Stimulated activated naive CD4-positive, alpha-beta T cell (primary cell): ENCODE results near the gene HRCT1.
"Not testable (repeated sequence)": the region's sequence is repeated elsewhere in the genome, so short reads cannot be mapped to it uniquely, and the experiment has no call there.

Experiments used
- DNase-seq, 6 experiments: peaks; one replicate each; lab custom pipeline; 2025; lab: John Stamatoyannopoulos, UW

The HRCT1 gene

GRCh38 chr9:35905912-35906679, at the start of gene HRCT1:
Gene HRCT1, plus strand, starts transcription at chr9:35906202. Its CDS starts 86 bp downstream, at chr9:35906288.
- DNase-seq = no peak

GRCh38 chr9:35856206-35856605, 49.8 kb upstream of the HRCT1 start:
- DNase-seq = no peak

GRCh38 chr9:35856882-35857281, 49.1 kb upstream of the HRCT1 start:
- no peak for DNase-seq

GRCh38 chr9:35858458-35858857, 47.5 kb upstream of the HRCT1 start:
- no peak for DNase-seq

- DNase-seq = no peak
Measured at GRCh38 chr9:35859310-35859989, 46.6 kb upstream of the HRCT1 start.

GRCh38 chr9:35859990-35860339, 46.0 kb upstream of the HRCT1 start:
- no peak for DNase-seq

GRCh38 chr9:35861161-35861897, 44.7 kb upstream of the HRCT1 start:
- DNase-seq = no peak

GRCh38 chr9:35862328-35862727, 43.7 kb upstream of the HRCT1 start:
- no peak for DNase-seq

- no peak for DNase-seq
Measured at GRCh38 chr9:35863583-35863982, 42.4 kb upstream of the HRCT1 start.

GRCh38 chr9:35864695-35865255, 41.2 kb upstream of the HRCT1 start:
- DNase-seq = no peak

GRCh38 chr9:35867538-35867937, 38.5 kb upstream of the HRCT1 start:
- no peak for DNase-seq

GRCh38 chr9:35868933-35869332, 37.1 kb upstream of the HRCT1 start:
- DNase-seq = no peak

- DNase-seq = no peak
Measured at GRCh38 chr9:35869621-35870216, 36.3 kb upstream of the HRCT1 start.

GRCh38 chr9:35870351-35870923, 35.6 kb upstream of the HRCT1 start, which contains the start of gene OR13J1:
Gene OR13J1, minus strand, starts transcription at chr9:35870401. Its CDS starts 0 bp downstream, at chr9:35870401.
- DNase-seq = no peak

- no peak for DNase-seq
Measured at GRCh38 chr9:35871545-35871944, 34.5 kb upstream of the HRCT1 start.

- DNase-seq = no peak
Measured at GRCh38 chr9:35872505-35872904, 33.5 kb upstream of the HRCT1 start.

GRCh38 chr9:35882263-35882848, 23.6 kb upstream of the HRCT1 start:
- DNase-seq = peak; percentile 31 to 82 (median 70)

GRCh38 chr9:35882996-35883395, 23.0 kb upstream of the HRCT1 start:
- no peak for DNase-seq

GRCh38 chr9:35884908-35885307, 21.1 kb upstream of the HRCT1 start:
- not testable (repeated sequence) for DNase-seq

GRCh38 chr9:35891646-35892045, 14.4 kb upstream of the HRCT1 start:
- DNase-seq = no peak

GRCh38 chr9:35892051-35892450, 14.0 kb upstream of the HRCT1 start:
- DNase-seq = no peak
